HG03432 (cell line): ENCODE measurements around the gene MAGEF1.

ENCODE experiments used
- ATAC-seq: cut with Tn5 transposase; IDR thresholded peaks from one replicate; pipeline ENCODE4 v1.9.1; 2021; ENCODE audit warnings: mild to moderate bottlenecking, moderate library complexity; ENCODE audit not compliant: unreplicated experiment

Gene MAGEF1

DNA sequence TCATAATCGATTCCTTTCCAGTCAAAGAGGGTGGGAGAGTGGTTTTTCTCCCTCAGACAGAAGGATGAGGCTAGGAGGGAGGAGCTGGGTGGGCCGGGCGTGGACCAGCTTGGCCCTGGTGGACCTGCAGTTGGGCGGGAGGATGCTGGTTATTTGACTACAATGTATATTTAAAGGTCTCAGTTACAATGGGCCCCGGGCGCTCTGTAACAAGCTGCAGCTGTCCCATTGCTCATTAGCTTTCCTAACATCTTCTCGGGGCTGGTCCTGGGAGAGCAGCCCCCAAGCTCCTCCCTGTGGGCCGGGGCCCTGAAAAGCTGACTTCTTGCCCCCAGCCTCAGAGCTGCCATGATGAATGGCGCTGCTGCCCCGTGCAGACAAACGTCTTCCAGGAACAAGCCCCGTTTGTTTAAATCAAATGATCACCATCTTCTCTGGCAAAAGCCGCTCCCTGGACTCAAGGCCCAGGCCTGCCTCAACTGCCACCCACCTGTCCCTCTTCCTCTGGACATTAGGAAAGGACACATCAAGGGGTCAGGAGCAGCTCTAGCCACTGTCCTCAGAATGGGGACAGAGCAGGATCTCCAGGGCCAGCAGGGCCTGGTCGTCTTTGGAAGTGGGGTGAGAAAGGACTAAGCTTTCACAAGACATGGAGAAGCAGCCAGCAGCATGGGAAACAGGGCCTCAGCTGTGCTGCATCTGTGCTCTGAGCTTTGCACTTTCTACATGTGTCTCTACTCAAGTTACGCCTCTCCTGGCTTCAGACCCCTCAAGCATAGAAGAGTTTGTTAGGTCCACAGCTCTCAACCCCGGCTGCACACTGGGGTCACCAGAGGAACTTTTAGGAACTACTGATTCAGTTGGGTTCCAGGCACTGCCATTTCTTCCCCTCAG, 38.6 kb downstream of the MAGEF1 start:
- ATAC-seq = no peak

DNA sequence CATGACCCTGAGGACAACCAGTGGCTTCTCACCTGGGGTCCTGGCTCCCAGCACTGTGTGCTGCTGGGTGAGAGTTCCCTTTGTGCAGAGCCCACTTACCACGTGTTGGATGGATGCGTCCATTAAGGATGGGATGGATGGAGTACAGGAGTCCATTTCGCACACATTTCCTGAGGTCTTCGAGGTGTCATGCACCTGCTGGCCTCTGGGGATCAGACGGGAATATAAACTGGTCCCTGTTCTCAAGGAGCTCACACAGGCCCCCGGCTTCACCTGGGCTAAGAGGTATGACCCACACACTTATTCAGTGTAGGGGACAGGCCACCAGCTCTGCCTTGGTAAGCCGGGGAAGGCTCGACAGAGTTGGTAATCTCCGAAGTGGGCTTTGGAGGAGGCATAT, 39.5 kb downstream of the MAGEF1 start:
- ATAC-seq = no peak

DNA sequence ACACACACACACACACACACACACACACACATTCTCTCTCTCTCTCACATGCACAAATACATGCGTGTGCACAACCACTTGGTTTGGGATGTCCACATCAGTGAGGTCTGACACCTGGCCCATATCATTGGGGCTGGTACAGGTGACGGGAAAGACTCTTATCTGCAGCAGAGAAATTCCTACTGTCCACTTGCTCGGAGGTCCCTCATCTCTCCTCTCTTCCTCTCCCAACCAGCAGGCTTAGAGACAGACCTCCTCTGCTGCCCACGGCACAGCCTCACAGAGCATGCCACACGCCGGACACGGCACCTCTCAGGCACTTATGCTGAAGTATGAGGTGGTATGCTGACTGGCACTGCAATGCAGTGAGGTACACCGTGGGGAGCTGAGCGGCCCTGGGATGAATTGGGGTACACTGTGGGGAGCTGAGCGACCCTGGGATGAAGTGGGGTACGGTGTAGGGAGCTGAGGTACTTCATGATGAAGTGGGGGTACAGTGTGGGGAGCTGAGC, 41.7 kb downstream of the MAGEF1 start:
- no peak for ATAC-seq

DNA sequence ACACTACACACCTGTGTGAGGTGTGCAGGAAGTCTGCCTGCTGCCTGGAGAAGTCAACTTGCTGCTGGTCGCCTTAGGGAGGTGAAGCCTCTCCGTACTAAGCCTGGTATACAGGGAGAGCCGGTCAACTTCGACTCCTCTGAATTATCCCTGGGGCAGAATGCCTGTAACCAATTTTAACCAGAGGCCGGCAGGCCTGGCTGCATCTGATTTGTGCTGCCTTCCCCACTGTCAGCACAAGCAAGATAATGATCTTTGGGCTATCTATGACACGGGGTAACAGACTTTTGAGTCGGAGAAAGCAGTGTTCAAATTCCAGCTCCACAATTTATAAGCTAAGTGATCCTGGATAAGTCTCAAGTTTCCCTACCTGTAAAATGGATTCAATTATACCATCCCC, 42.3 kb downstream of the MAGEF1 start:
- no peak for ATAC-seq

DNA sequence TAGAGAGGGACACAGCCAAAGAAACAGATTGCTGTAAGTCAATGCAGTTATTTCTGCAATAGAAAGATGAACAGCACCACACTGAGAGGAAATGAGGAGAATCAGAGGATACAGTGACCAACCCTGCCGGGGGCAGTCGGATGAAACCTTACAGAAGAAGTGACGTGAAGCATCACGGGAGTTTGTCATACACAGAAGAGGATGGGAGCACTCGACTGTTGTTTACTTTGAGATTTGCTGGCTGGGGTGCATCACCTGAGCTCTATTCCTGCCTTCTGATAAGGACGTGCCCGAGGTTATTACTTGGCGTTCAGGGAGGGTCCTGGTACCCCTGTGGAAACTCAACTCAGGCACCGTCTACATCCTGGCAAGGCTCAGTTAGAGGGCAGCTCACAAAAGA, 45.4 kb downstream of the MAGEF1 start:
- ATAC-seq = no peak

DNA sequence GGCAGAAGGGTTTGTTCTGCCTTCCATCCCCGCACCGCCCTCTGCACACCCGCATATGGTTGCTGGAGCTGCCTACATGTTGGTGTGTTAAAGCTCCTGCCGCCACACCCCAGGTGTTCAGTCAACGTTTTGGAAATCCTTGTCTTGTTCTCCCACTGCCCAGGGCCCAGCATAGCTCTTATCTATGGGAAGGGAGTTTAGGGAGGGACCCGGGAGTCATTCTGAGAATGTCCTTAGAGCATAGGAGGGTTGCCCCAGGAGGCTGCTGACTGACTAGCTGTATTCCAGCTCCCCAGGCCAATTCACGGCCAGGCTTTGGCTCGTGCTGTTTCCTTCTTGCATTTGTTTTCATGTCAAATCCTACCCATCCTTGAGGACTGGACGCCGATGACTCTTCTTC, 46.8 kb downstream of the MAGEF1 start:
- no peak for ATAC-seq

DNA sequence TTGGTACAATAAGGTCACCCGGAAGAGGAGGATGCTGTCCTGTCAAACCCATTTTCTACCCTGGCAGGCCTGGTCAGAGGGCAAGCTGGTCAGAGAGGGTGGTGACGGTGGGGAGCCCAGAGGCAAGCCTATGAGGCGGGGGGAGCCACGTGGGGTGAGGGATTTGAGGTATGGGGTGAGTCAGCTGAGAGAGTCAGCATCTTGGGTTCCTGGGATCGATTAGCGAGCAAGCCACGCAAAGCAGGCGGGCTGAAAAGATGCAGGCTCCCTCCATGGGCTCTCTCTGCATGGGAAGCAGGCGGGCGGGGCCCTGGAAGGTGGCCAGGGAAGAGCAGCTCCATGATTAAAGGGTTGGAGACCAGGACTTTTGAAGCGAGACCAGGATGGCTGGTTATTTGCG, 48.1 kb downstream of the MAGEF1 start:
- ATAC-seq = no peak

DNA sequence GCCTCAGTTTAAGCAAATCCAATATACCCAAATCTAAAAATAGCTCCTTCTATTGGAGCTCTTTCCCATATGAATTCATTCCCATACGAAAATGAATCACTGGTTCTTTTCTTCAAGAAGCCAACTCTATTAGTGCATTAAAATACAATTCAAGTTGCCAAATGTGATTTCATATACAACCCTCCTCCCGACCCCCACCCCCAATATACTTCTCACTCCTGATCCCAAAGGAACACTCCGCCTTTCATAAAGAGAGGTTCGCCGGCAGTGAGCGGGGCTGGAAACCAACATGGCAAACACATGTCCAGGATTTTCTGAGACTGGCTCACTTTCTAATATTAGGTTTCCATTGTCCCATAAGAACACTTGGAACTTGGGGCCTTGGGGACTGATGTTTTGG, 48.5 kb downstream of the MAGEF1 start:
- ATAC-seq = no peak

DNA sequence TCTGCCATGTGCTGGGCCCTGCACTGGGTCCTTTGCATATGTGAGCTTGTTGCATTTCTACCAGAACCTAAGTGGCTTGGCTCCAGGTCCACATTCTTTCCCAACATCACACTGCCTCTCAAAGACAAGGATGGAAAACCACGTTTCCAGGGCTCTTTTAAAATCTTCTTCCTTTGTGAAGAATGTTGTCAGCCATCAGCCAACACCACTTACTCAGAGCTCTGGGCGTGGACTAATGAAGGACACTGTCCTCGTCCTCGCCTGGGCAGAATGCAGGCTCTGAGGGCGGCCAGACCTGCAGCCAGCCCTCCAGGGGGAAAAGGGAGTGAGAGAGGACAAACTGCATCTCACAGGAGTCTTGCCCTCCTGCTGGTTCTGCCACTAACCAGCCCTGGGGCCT, 49.7 kb downstream of the MAGEF1 start:
- no peak for ATAC-seq

DNA sequence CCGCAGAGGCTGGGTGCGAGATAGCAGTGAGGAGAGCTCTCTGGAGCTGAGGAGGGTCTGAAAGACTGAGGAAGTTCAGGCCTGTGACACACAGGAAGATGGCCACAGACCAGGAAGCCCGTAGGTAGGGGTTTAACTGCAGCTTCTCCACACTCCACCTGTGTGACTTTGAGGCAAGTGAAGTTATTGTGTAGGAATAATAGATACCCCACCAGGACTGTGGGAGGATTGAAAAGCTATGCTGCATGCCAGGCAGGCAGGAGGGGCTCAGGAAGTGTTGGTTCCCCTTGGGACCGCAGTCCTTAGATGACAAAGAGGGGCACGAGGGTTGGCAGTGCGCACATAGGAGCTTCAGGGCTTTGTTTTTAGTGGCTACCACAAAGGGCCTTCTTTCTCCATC, 50.9 kb downstream of the MAGEF1 start:
- ATAC-seq = no peak
